Endothelial cell of umbilical vein (primary cell): Measurements from ENCODE around the gene ZNF91. TPM values are rescaled to one million over a fixed set of nuclear protein-coding genes. Genes with fewer than 3 reads are reported as not detected.

Experiments used
- Bru-seq: library from RNA; stranded (reverse); fragments of 400-500 nt; gene quantifications from one replicate; lab custom pipeline; 2021; lab: Mats Ljungman, UMichigan
- BruChase-seq, 2 experiments: library from RNA; stranded (reverse); fragments of 400-500 nt; gene quantifications; one replicate each; lab custom pipeline; 2021; lab: Mats Ljungman, UMichigan
- BruUV-seq: library from RNA; stranded (reverse); fragments of 400-500 nt; replicated peaks from 2 replicates; lab custom pipeline; 2021; lab: Mats Ljungman, UMichigan
- CTCF ChIA-PET: fragments of 300-600, 350-600 bp; sonication (Branson Sonifier 250); formaldehyde crosslinking; loops from one replicate; lab custom pipeline; 2021; ENCODE audit warnings: antibody characterized with exemption, inconsistent platforms; lab: Charles Lee
- POLR2A ChIA-PET: fragments of 300-600, 350-600 bp; sonication (Branson Sonifier 250); formaldehyde crosslinking; loops from one replicate; lab custom pipeline; 2021; ENCODE audit warnings: antibody characterized with exemption, inconsistent platforms; lab: Charles Lee
- DNase-seq: peaks from one replicate; pipeline ENCODE4 v3.0.0-alpha.2; 2011; ENCODE audit warnings: low read depth, low spot score
- FAIRE-seq: peaks from 2 replicates; lab custom pipeline; 2011; peaks lifted over from hg19 to GRCh38; lab: Jason Lieb, UNC
- H2AFZ ChIP-seq: 2 replicates; pipeline ENCODE4 v1.6.0; 2012; ENCODE audit warnings: low read depth, low read length, control low read depth, inconsistent platforms
- H3K27ac ChIP-seq: 2 replicates; pipeline ENCODE4 v1.5.1; 2011; ENCODE audit warnings: low read depth, mild to moderate bottlenecking, control low read depth, low read length, moderate library complexity; ENCODE audit not compliant: insufficient read depth
- H3K27me3 ChIP-seq, 2 experiments: 2 replicates each; pipeline versions ENCODE4 v1.6.0 to v1.6.1; 2011; ENCODE audit warnings: low read length in 2 of 2, mixed read lengths in 1 of 2; ENCODE audit not compliant: control insufficient read depth in 2 of 2, insufficient read depth in 2 of 2
- H3K36me3 ChIP-seq, 2 experiments: 2 replicates in 1 of 2; 3 replicates in 1 of 2; pipeline ENCODE4 v1.5.1; 2011; ENCODE audit warnings: low read length in 2 of 2, mild to moderate bottlenecking in 1 of 2, moderate library complexity in 1 of 2; ENCODE audit not compliant: control insufficient read depth in 2 of 2, insufficient read depth in 2 of 2; ENCODE audit errors: extremely low read depth in 1 of 2
- H3K4me1 ChIP-seq: 3 replicates; pipeline ENCODE4 v1.5.1; 2011; ENCODE audit warnings: mild to moderate bottlenecking, low read length; ENCODE audit not compliant: control insufficient read depth, insufficient read depth; ENCODE audit errors: extremely low read depth
- H3K4me2 ChIP-seq: 2 replicates; pipeline ENCODE4 v1.6.1; 2011; ENCODE audit warnings: low read length, control low read depth, mixed read lengths; ENCODE audit not compliant: insufficient read depth
- H3K4me3 ChIP-seq, 3 experiments: fragments of 200-600 bp in 1 of 3; sonication (generic), shearing (Covaris generic) in 1 of 3; replicated peaks in 1 of 3; 2 replicates each; pipeline ENCODE4 v1.5.1; 2011 to 2016; ENCODE audit warnings: control low read depth in 3 of 3, low read length in 3 of 3, mild to moderate bottlenecking in 2 of 3, inconsistent platforms in 1 of 3, low read depth in 1 of 3, moderate library complexity in 1 of 3; ENCODE audit not compliant: insufficient read depth in 1 of 3
- H3K79me2 ChIP-seq: 2 replicates; pipeline ENCODE4 v1.6.0; 2012; ENCODE audit warnings: low read length, inconsistent platforms; ENCODE audit not compliant: control insufficient read depth, insufficient read depth
- H3K9ac ChIP-seq: replicated peaks from 2 replicates; pipeline ENCODE3; 2011; ENCODE audit warnings: low read length, control low read depth; ENCODE audit not compliant: insufficient read depth; ENCODE audit errors: extremely low read depth
- H3K9me1 ChIP-seq: replicated peaks from 3 replicates; pipeline ENCODE4 v1.6.0; 2011; ENCODE audit warnings: mild to moderate bottlenecking, low read length; ENCODE audit not compliant: control insufficient read depth, insufficient read depth; ENCODE audit errors: extremely low read depth
- H3K9me3 ChIP-seq: replicated peaks from 2 replicates; pipeline ENCODE4 v1.5.1; 2012; ENCODE audit warnings: low read length, inconsistent platforms; ENCODE audit not compliant: control insufficient read depth, insufficient read depth
- H4K20me1 ChIP-seq: replicated peaks from 2 replicates; pipeline ENCODE3; 2011; ENCODE audit warnings: mild to moderate bottlenecking, low read length; ENCODE audit not compliant: control insufficient read depth, insufficient read depth; ENCODE audit errors: extremely low read depth
- EZH2 ChIP-seq: IDR thresholded peaks from 2 replicates; pipeline ENCODE4 v1.6.1; 2012; ENCODE audit warnings: borderline replicate concordance, low read depth, mild to moderate bottlenecking, moderate library complexity, low read length, inconsistent platforms; ENCODE audit not compliant: severe bottlenecking
- FOS ChIP-seq: IDR thresholded peaks from 2 replicates; pipeline ENCODE4 v1.6.1; 2011; ENCODE audit warnings: mild to moderate bottlenecking, low read length, moderate library complexity, borderline replicate concordance; ENCODE audit not compliant: insufficient read depth
- GATA2 ChIP-seq: IDR thresholded peaks from 2 replicates; pipeline ENCODE4 v1.7.0; 2011; ENCODE audit warnings: low read depth, mild to moderate bottlenecking, moderate library complexity, mixed read lengths, low read length; ENCODE audit not compliant: insufficient read length, insufficient read depth
- JUN ChIP-seq: IDR thresholded peaks from 2 replicates; pipeline ENCODE4 v1.6.1; 2011; ENCODE audit warnings: borderline replicate concordance, low read depth; ENCODE audit not compliant: insufficient read length, insufficient read depth
- MAX ChIP-seq: IDR thresholded peaks from 2 replicates; pipeline ENCODE4 v1.6.1; 2011; ENCODE audit not compliant: insufficient read depth, insufficient read length
- MYC ChIP-seq: IDR thresholded peaks from one replicate; pipeline ENCODE4 v1.6.1; 2011; ENCODE audit warnings: mild to moderate bottlenecking, low read depth, low read length
- POLR2A ChIP-seq: IDR thresholded peaks from 2 replicates; pipeline ENCODE4 v1.6.1; 2012; ENCODE audit warnings: low read depth, mild to moderate bottlenecking, control low read depth, low read length
- POLR2AphosphoS5 ChIP-seq: IDR thresholded peaks from 2 replicates; pipeline ENCODE4 v1.6.1; 2012; ENCODE audit warnings: low read depth, mild to moderate bottlenecking, control low read depth, low read length, moderate library complexity; ENCODE audit not compliant: insufficient read depth
- dilution Hi-C: fragments of 300-500 bp; cut with MboI; formaldehyde crosslinking; loops from one replicate; pipeline ENCODE4 v1.15.0; 2019; ENCODE audit warnings: low sequenced_read_pairs; ENCODE audit not compliant: extremely low pct_ligation_motif_present
- intact Hi-C: fragments of 100-400 bp; cut with micrococcal nuclease; formaldehyde crosslinking; loops from one replicate; pipeline ENCODE4 v1.10.0; 2022
- long read RNA-seq: library from polyadenylated mRNA; stranded (forward); transcript quantifications from one replicate; pipeline ENCODE4 v2.0.0, GENCODE V29; 2021
- polyA minus RNA-seq, 3 experiments: library from RNA; depleted of rRNA, polyadenylated mRNA; stranded (reverse); fragments of >200 nt; gene quantifications; 1 replicate in 1 of 3; 2 replicates in 2 of 3; pipeline ENCODE4 v1.2.3, GENCODE V29; 2011
- polyA plus RNA-seq, 4 experiments: library from polyadenylated mRNA; depleted of rRNA in 3 of 4; stranded (reverse) in 3 of 4; unstranded in 1 of 4; fragments of >200 nt; gene quantifications; 2 replicates each; pipeline versions ENCODE4 v1.2.1 to v1.2.3, GENCODE V29; 2011 to 2012; ENCODE audit warnings: missing spikeins in 1 of 4
- total RNA-seq: library from RNA; stranded (reverse); gene quantifications from 2 replicates; pipeline ENCODE4 v1.2.3, GENCODE V29; 2021
- TF ChIP-seq, protein P1 (sequence below), 2 donors: IDR thresholded peaks; 1 replicate in 1 of 2; 2 replicates in 1 of 2; pipeline ENCODE4 v1.5.1; 2011; ENCODE audit warnings: low read length in 2 of 2, mild to moderate bottlenecking in 2 of 2, moderate library complexity in 2 of 2, control low read depth in 1 of 2, inconsistent platforms in 1 of 2, low read depth in 1 of 2; ENCODE audit not compliant: insufficient read depth in 1 of 2; ENCODE audit errors: extremely low read depth in 1 of 2

The ZNF91 gene
- total RNA-seq (12.4 and 17.0 TPM in 2 replicates), polyA plus RNA-seq (8.7 and 9.6 TPM in 2 replicates), polyA minus RNA-seq (37.0 and 49.6 TPM in 2 replicates), Bru-seq, nascent RNA (percentile 88 among the genes with signal in this experiment), BruChase-seq, experiment 1, labeled RNA remaining after a 6-hour chase (percentile 83 among the genes with signal in this experiment), BruChase-seq, experiment 2, labeled RNA remaining after a 2-hour chase (percentile 88 among the genes with signal in this experiment)
- 5.6 and 6.3 TPM in 2 replicates for polyA plus RNA-seq (2011; cell fraction: cytosol; rRNA removed)
- polyA plus RNA-seq (2011; cell fraction: nucleus; rRNA removed), result 23.6 and 35.2 TPM in 2 replicates
- 6.3 and 6.9 TPM in 2 replicates for polyA plus RNA-seq (2012)
- polyA minus RNA-seq (2011; cell fraction: cytosol; rRNA and poly(A)+ RNA removed), result 9.9 TPM
- 37.7 and 58.9 TPM in 2 replicates for polyA minus RNA-seq (2011; cell fraction: nucleus; rRNA and poly(A)+ RNA removed)
- long read RNA-seq, partial matches to known transcripts, result 1 of 5 reads
- long read RNA-seq, other reads (novel, unspliced or antisense), result 3 of 5 reads

DNA sequence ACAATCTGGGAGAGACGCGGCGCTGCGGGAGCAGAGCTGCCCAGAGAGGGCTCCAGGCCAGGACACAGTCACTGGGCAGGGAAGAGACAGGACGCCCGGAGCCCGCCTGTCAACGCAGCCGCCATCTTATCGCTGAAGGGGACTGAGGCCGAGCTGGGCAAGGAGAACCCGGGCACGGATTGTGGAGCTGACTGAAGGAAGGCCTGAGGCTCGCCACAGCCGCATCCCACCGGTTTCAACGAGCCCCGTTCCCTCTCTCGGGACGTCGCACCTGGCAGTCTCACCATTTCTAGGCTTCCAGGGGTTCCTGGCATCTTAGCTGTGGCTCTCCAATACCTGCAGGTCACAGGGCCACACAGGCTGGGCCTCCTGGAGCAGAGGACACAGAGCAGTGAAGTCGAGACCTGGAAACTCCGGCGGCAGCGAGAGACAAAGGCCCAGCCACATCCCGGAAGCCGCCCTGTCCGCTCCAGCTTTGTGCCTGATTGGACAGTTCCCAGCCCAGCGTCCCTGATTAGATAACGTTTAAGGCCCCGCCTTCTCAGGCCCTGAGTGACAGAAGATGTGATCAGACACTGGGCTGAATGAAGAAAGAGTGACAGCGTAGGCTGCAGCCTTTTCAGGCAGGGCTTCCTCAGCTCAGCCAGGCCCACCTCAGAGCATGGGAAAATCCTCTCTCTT, at the start of gene ZNF91:
Gene ZNF91 (minus strand): TSS at position 431 of the 681 bp plus-strand sequence. CDS start 117 bp downstream, at position 314.
- H3K4me3 ChIP-seq, result peak within 1 kb of the TSS; percentile 60 to 97 (median 97)
- peak; percentile 95 for DNase-seq
- H3K27ac ChIP-seq, result peak within 1 kb of the TSS; percentile 99
- no peaks in the 10 kb centered on the region for H3K9me3 ChIP-seq
- H3K79me2 ChIP-seq, result peaks cover 25% of the 10 kb centered on the region
- POLR2A ChIA-PET, result interaction anchor here (0.6 to 1.1 kb wide), 4 partner anchors 289 to 760 kb away, joined by 3 read pairs; no protein-coding TSS in a partner anchor
- no peaks in the 10 kb centered on the region for H4K20me1 ChIP-seq
- CTCF ChIA-PET, result interaction anchor here (0.7 kb wide), 1 partner anchor 53 kb away, joined by 3 read pairs; no protein-coding TSS in a partner anchor
- TSS peak; percentile 53 for BruUV-seq
- peak within 1 kb of the TSS; percentile 100 for H2AFZ ChIP-seq
- intact Hi-C loops, result loop anchor here (1.0 to 10.0 kb wide), 2 partner anchors 145 to 690 kb away; partner anchors contain the start of genes ZNF254 and ZNF724
- no peaks in the 10 kb centered on the region for H3K36me3 ChIP-seq
- no peaks in the 10 kb centered on the region for H3K9me1 ChIP-seq
- peak within 1 kb of the TSS; percentile 100 for H3K9ac ChIP-seq
- no peaks in the 10 kb centered on the region for H3K27me3 ChIP-seq
- H3K4me2 ChIP-seq, result peak within 1 kb of the TSS; percentile 94
- peak; percentile 99 for FAIRE-seq
- peak; percentile 83 for TF ChIP-seq POLR2AphosphoS5
- TF ChIP-seq, protein P1, sequence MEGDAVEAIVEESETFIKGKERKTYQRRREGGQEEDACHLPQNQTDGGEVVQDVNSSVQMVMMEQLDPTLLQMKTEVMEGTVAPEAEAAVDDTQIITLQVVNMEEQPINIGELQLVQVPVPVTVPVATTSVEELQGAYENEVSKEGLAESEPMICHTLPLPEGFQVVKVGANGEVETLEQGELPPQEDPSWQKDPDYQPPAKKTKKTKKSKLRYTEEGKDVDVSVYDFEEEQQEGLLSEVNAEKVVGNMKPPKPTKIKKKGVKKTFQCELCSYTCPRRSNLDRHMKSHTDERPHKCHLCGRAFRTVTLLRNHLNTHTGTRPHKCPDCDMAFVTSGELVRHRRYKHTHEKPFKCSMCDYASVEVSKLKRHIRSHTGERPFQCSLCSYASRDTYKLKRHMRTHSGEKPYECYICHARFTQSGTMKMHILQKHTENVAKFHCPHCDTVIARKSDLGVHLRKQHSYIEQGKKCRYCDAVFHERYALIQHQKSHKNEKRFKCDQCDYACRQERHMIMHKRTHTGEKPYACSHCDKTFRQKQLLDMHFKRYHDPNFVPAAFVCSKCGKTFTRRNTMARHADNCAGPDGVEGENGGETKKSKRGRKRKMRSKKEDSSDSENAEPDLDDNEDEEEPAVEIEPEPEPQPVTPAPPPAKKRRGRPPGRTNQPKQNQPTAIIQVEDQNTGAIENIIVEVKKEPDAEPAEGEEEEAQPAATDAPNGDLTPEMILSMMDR (IDR thresholded peaks at IDR 0.05; ENCODE audit: extremely low read depth in 1 of 2, insufficient read depth in 1 of 2, low read depth in 1 of 2, low read length in 2 of 2), result no peak
- no peak for TF ChIP-seq MAX
- peak; percentile 83 for TF ChIP-seq POLR2A
- no peak for TF ChIP-seq MYC
- TF ChIP-seq GATA2, result no peak
- no peak for TF ChIP-seq FOS
- TF ChIP-seq JUN, result no peak
- no peak for TF ChIP-seq EZH2
- H3K4me1 ChIP-seq, result no peaks in the 10 kb centered on the region
- dilution Hi-C loops, result no loop called here
